ENCODE results near the gene SMYD2.

Gene SMYD2, protein sequence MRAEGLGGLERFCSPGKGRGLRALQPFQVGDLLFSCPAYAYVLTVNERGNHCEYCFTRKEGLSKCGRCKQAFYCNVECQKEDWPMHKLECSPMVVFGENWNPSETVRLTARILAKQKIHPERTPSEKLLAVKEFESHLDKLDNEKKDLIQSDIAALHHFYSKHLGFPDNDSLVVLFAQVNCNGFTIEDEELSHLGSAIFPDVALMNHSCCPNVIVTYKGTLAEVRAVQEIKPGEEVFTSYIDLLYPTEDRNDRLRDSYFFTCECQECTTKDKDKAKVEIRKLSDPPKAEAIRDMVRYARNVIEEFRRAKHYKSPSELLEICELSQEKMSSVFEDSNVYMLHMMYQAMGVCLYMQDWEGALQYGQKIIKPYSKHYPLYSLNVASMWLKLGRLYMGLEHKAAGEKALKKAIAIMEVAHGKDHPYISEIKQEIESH

DNA sequence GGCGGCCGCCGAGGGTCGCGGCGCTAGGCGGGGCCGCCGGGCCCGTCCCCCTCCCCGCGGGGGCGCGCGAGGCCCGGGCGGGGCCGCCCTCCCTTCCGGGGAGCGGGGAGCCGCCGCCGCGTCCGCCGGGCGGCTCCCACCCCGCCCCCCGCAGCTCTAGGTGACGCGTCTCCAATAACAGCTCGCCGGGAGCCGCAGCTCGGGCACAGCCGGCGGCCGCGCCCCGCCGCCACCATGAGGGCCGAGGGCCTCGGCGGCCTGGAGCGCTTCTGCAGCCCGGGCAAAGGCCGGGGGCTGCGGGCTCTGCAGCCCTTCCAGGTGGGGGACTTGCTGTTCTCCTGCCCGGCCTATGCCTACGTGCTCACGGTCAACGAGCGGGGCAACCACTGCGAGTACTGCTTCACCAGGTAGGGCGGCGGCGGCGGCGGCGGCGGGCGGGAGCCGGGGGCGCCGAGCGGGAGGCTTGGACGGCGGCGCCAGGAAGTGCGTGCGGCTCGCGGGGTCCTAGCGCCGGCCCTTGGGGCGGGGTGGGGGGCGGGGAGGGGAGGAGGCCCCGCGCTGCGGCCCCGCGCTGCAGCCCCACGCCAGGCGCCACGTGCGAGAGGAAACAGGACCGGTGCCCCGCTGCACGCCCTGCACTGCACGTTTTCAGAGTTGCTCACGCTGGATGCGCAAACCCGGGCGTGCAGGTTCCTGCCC is at the start of gene SMYD2:
Gene SMYD2, plus strand, starts transcription at position 139 of the 699 bp plus-strand sequence. Its CDS starts 96 bp downstream, at position 235.
- no peak for DNase-seq

DNA sequence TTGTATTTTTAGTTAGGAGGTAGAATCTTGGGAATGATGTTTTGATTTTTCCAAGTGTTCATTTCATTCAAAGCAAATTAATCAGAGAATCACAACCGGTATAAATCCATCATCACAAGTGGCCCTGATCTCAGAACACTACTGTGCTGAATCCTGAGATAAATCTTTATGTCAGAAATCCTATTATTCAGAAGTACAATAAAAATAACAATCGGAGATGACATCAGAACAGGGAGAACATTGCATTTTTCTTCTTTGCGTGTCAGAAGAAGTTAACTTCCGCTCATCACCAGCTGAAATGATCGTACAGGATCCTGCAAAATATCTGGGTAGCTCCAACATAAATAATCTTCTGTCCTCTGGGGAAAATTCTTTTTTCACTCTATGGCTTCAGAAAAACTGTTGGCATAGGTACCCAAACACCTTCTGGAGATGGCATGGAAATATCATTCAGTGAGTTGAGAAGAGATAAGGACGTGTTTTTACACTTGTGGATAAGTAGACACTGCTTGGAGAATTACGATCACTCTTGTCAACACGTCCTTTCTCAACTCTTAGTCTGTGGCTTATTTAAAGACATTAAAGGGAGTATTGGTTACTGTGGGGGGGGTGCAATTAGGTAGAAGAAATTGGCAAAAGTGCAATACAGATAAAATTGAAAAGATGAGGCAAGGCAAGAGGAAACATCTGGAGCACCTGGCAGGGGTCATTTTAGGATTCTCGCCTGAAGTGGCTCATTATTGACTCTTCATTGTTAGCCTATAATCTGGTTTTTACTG is 46.9 kb upstream of the SMYD2 start:
- peak; percentile 72 for DNase-seq

DNA sequence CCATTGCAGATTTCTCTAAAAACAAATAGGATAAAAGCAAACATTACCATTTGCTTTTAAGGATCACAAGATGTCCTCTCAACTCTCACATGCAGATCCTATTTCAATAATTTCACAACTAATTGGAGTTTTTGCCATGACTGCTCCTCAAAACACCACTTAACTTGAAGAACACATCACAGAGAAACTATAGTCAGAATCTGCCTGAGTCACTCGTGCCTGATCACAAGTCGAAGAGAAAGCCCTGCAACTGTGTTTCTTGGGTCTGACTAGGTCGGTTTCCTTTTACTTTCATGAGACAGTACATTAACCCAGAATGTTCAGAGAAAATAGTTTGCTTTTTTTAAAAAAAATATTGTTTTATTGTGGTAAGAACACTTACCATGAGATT is 46.3 kb upstream of the SMYD2 start:
- DNase-seq, result no peak

DNA sequence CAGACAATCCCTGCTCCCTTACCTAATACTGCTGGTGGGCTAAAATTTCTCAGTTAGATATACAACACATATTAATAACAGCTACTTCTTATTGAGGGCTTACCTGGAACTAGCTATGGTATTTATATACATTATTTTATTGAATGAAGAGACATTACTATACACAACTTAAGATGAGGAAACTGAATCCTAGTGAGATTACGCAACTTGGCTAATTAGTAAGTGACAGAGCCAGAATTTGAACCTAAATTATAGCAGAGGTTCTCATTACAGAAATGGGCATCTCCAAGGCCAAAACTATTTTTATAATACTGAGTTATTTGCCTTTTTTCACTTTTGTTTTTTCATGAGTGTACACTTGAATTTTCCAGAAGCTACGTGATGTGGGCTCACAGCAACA is 44.5 kb upstream of the SMYD2 start:
- no peak for DNase-seq

- no peak for DNase-seq
Measured at GRCh38 chr1:214241060-214241459, 39.9 kb upstream of the SMYD2 start.

GRCh38 chr1:214244252-214244651 is 36.7 kb upstream of the SMYD2 start:
- DNase-seq, result no peak

DNA sequence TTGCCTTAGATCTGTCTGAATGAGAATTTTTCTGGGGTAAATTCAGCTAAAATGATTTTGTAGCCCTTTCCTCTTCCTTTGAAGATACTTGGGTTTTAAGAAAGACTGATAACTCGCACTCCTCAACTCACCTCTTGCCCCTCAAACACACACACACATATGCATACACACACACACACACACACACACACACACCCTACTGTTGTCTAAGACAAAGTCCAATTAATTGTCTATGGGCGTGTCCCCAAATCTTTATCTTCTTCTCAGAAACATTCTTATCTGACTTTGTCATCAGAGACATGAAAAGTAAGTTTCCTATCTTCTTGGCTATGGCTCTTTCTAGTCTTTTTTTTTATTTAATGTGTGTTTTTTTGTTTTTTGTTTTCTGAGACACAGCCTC is 36.1 kb upstream of the SMYD2 start:
- no peak for DNase-seq

GRCh38 chr1:214247501-214248041 is 33.4 kb upstream of the SMYD2 start:
- no peak for DNase-seq

- no peak for DNase-seq
Measured at GRCh38 chr1:214248311-214249085, 32.5 kb upstream of the SMYD2 start.

- DNase-seq, result no peak
Measured at GRCh38 chr1:214249651-214250050, 31.3 kb upstream of the SMYD2 start.

DNA sequence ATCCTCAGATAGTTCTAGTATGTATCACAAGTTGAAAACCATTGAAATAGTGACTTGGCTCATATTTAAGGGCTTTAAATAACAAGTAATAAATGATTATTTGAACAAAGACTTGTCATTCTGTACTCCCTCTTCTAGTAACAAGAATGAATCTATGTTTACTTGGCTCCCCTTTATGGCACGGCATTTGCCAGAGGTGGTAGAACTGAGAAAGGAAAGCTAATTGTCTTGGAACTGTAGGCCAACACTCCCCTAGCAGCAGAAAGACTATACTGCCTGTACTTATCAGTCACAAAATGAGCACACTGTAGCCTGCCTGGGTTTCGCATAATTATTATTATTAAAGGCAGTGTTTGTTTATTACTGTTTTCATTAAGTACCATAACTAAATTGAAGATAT is 29.6 kb upstream of the SMYD2 start:
- no peak for DNase-seq

- no peak for DNase-seq
Measured at GRCh38 chr1:214255509-214255908, 25.4 kb upstream of the SMYD2 start.

DNA sequence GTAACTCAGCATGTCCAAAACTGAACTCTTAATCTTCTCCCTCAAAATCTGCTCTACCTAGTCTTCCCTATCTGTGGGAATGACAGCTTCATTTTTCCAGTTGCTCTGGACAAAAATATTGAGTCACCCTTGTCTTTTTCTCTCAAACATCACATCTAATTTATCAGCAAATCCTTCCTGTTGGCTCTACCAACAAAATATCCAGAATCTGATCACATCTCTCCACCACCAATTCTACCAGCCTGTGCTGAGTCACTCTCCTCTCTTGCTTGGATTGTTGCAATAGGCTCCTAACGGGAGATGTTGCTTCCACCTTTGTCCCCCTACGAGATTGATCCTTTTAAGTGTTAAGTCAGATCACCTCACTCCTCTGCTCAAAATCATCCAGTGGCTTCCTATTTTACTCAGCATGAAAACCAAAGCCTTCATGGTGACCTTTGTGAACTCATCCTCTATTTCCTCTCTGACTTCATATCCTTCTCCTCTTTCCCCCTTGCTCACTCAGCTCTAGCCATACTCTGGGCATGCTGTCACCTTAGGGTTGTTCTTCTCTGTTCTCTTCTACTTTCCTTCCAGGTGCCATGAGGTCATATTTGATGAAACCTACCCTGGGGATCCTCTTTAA is 21.5 kb upstream of the SMYD2 start:
- no peak for DNase-seq

DNA sequence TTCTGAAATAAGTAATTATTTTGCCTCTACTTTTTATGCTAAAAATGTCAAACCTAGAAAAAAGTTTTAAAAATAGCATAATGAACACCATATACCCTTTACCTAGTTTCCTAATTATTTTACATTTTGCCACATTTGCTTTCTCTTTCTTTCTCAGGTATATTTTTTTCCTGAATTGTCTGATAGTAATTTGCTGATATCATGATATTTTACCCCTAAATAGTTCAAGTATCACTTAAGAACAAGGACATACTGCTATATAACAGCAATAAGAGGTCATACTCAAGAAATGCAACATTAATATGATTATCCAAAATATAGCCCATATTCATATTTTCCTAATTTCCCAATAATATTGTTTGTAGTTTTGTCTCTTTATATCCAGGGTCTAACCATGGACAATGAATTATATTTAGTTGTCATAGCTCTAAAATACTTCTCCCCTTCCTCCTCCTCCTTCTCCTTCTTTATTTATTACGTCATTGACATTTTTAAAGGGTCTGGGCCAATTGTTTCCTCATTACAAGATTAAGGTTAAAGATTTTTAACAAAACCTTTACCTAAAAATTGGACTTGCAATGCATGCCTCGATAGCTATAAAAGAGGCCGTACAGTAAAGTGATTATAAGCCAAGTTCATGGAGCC is 20.3 kb upstream of the SMYD2 start:
- DNase-seq, result no peak

DNA sequence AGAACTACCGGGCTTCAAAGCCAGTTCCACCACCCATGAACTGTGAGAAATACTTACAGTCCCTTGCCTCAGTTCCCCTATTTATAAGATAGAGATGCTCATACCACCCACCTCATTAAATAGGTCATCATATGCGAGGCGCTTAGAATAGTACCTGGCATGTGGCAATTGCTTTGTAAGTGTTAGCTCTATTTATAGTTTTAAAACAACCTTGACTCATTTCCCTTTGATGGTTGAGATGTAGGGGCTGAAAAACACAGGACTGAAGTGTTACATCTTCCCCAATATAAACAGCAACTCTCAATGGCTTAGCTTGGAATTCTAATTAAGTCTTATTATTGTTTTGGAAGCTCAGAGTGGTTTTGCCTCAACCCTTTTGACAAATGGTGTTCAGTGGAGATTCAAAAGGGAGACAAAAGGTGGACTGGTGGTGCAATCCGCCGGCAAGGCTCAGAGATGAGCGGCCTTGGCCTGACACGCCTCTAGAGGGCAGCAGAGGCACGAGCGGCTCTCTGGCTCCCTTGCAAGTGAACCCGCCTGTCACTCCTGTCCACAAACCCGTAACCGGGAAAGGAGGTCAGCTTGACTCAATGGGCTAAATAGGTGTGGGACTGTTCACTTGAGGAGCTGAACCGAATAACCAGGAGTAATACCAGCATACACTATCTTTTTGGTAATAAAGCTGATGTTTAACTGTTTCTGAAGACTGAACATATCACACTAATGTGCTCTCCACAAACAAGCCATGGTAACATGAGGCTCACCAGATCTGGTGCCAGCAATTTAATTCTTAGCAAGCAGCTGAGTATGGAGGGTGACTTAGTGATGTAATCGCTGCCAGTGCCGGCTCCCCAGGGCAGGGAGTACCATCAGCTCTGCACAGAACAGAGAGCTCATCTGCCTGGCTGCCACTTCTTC is 19.5 kb upstream of the SMYD2 start:
- no peak for DNase-seq

DNA sequence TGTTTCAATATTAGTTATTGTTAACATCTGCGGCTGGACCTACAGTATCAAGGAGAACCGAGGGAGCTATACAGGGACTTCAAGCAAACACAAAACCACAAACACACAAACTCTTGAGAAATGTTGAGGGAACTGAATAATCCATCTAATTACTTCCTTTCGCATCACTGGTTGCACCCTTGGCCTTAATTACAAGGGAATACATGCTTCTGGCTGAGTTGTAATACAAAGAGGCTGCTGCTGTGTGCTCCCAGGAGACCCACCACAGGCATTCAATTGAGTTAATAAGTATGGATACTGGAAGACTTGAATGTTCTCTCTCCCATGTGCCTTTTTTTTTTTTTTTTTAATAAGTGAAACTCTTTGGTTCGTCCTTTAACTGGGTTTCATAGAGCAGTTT is 16.8 kb upstream of the SMYD2 start:
- no peak for DNase-seq

DNA sequence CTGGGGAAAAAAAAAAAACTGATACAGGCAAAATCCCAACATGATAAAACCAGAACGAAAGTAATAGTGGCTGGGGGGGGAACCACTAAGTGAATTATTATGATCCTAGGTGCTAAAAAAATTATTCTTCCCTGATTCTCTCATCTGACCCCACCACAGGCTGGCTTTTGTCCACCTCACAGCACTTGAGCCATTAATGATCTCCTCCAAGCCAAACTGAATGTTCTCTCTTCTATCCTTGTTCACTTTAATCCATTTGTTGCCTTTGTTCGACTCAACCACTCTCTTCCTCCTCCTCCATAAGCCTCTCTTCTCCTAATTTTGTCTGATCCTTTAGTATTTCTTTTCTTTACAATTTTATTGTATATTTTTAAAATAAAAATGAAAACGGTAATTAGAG is 16.0 kb upstream of the SMYD2 start:
- DNase-seq, result no peak

DNA sequence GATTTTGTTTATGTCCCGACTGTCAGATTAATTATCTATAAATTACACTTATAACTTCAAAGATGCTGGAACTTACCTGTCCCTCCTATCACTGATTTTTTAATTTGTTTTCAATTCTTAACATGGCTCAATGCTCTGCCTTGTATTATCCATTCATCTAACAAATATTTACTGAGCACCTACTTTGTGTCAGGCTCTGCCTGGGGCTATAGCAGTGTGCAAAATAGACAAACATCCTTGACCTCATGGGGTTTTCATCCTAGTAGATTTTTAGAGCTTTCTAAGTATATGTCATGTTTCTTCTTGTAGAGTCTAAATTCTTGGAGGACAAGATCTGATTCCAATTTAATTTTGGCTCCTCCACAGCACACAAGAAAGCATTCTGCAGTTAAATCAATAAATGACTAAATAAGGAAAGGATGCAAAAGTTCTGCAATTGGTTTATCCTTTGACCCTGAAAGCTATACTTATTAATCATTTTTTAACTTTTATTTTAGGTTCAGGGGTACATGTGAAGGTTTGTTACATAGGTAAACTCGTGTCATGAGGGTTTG is 10.8 kb upstream of the SMYD2 start:
- DNase-seq, result no peak

DNA sequence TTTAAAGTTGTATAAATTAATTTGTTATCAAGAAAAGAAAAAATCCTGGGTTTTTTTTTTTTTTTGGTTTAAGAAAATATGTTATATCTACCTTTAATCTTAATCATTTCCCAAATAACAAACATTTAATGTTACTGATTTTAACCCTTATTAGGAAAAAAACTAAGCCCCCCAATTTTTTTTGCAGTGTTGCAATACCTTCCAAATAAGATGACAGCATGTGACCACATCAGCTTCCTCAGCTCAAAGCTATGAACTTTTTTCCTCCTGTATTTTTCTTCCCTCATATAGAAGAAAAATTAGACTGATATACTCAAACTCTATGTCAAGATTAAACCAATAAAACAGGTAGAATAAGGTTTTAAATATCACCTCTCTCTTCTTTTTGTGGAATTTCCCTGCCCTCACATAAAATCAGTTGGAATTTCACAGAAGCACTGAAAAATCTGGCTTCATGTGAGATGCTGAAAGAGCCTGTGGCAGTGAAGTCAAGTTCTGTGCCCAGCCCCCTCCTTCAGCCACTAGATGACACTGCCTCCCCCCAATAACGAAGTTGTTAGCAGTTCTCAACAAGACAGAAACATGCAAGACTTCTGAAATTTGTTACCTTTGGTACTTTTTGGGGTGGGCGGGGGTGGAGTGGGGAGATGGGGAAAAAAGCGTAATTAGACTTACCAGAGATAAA is 9.6 kb upstream of the SMYD2 start:
- DNase-seq, result no peak
